ENCODE results near the gene FBXO48. TPM values are rescaled to one million over a fixed set of nuclear protein-coding genes. Genes with fewer than 3 reads are reported as not detected.

FBXO48 gene
- total and polyA plus RNA-seq, 10 of the 15 experiments (the other 5 are each of a cell fraction or from before 2014, with no cell fraction given): 0.56 to 2.3 (median 1.2) TPM

- TF ChIP-seq, protein P1, sequence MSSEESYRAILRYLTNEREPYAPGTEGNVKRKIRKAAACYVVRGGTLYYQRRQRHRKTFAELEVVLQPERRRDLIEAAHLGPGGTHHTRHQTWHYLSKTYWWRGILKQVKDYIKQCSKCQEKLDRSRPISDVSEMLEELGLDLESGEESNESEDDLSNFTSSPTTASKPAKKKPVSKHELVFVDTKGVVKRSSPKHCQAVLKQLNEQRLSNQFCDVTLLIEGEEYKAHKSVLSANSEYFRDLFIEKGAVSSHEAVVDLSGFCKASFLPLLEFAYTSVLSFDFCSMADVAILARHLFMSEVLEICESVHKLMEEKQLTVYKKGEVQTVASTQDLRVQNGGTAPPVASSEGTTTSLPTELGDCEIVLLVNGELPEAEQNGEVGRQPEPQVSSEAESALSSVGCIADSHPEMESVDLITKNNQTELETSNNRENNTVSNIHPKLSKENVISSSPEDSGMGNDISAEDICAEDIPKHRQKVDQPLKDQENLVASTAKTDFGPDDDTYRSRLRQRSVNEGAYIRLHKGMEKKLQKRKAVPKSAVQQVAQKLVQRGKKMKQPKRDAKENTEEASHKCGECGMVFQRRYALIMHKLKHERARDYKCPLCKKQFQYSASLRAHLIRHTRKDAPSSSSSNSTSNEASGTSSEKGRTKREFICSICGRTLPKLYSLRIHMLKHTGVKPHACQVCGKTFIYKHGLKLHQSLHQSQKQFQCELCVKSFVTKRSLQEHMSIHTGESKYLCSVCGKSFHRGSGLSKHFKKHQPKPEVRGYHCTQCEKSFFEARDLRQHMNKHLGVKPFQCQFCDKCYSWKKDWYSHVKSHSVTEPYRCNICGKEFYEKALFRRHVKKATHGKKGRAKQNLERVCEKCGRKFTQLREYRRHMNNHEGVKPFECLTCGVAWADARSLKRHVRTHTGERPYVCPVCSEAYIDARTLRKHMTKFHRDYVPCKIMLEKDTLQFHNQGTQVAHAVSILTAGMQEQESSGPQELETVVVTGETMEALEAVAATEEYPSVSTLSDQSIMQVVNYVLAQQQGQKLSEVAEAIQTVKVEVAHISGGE (CRISPR knock-in tag; IDR thresholded peaks at IDR 0.05): no peak
- TF ChIP-seq NR2F1 (conservative IDR thresholded peaks at IDR 0.05) (peak; percentile 70; the same call in 1 of the 2 replicates), TARDBP (IDR thresholded peaks at IDR 0.05; ENCODE audit: borderline replicate concordance) (peak; percentile 39; the same call in 1 of the 2 replicates), MEF2A (IDR thresholded peaks at IDR 0.05; ENCODE audit: insufficient read depth, low read depth, low read length) (peak; percentile 95), POU2F2 (IDR thresholded peaks at IDR 0.05; ENCODE audit: borderline replicate concordance, low read depth, low read length) (peak; percentile 88; the same call in 2 of the 3 replicates), SMAD5 (IDR thresholded peaks at IDR 0.05; ENCODE audit: low read depth) (0 out of 2 replicates have a peak, but pooled peaks have one; percentile 23), PML (IDR thresholded peaks at IDR 0.05; ENCODE audit: low read length) (peak; percentile 63; the same call in 1 of the 2 replicates), SIN3A (IDR thresholded peaks at IDR 0.05; ENCODE audit: low read depth, low read length) (0 out of 2 replicates have a peak, but pooled peaks have one; percentile 54), ELK1 (IDR thresholded peaks at IDR 0.05; ENCODE audit: low read depth, low read length) (0 out of 2 replicates have a peak, but pooled peaks have one; percentile 22), RAD51 (IDR thresholded peaks at IDR 0.05) (no peak; the same call in 1 of the 2 replicates), ZBTB4 (CRISPR knock-in tag; IDR thresholded peaks at IDR 0.05) (no peak), DPF2 (IDR thresholded peaks at IDR 0.05) (peak; percentile 79), NFIC (IDR thresholded peaks at IDR 0.05; ENCODE audit: low read depth, low read length) (peak; percentile 93), SMARCA5 (IDR thresholded peaks at IDR 0.05) (peak; percentile 85; the same call in 1 of the 2 replicates), RB1 (IDR thresholded peaks at IDR 0.05; ENCODE audit: borderline replicate concordance) (peak; percentile 62; the same call in 1 of the 2 replicates), RUNX3 (IDR thresholded peaks at IDR 0.05; ENCODE audit: low read length) (peak; percentile 98), KAT2A (conservative IDR thresholded peaks at IDR 0.05; ENCODE audit: control insufficient read depth, low read depth, low read length) (no peak), PAX5 (IDR thresholded peaks at IDR 0.05; ENCODE audit: borderline replicate concordance, low read depth, low read length) (peak; percentile 72; the same call in 1 of the 2 replicates), IRF4 (IDR thresholded peaks at IDR 0.05; ENCODE audit: low read depth, low read length) (peak; percentile 96)
- TF ChIP-seq, protein P2, sequence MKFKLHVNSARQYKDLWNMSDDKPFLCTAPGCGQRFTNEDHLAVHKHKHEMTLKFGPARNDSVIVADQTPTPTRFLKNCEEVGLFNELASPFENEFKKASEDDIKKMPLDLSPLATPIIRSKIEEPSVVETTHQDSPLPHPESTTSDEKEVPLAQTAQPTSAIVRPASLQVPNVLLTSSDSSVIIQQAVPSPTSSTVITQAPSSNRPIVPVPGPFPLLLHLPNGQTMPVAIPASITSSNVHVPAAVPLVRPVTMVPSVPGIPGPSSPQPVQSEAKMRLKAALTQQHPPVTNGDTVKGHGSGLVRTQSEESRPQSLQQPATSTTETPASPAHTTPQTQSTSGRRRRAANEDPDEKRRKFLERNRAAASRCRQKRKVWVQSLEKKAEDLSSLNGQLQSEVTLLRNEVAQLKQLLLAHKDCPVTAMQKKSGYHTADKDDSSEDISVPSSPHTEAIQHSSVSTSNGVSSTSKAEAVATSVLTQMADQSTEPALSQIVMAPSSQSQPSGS (IDR thresholded peaks at IDR 0.05; ENCODE audit: low read length): peak; percentile 91
Measured at GRCh38 chr2:68441179-68441993, 25.7 kb downstream of the FBXO48 start (continued).
